GM19372 (cell line): ENCODE results near the gene JPT2.
"Not testable (repeated sequence)": the region's sequence is repeated elsewhere in the genome, so short reads cannot be mapped to it uniquely, and the experiment has no call there.

Experiments used
- ATAC-seq: cut with Tn5 transposase; IDR thresholded peaks from one replicate; pipeline ENCODE4 v1.9.1; 2021; ENCODE audit warnings: mild to moderate bottlenecking, low read depth, moderate library complexity; ENCODE audit not compliant: unreplicated experiment

The JPT2 gene

GRCh38 chr16:1705688-1706385, 27.8 kb downstream of the JPT2 start, which contains the start of gene MAPK8IP3:
TSS of gene MAPK8IP3 (plus strand) at chr16:1706195. CDS start at chr16:1706340, 145 bp downstream.
- ATAC-seq, result peak; percentile 78

DNA sequence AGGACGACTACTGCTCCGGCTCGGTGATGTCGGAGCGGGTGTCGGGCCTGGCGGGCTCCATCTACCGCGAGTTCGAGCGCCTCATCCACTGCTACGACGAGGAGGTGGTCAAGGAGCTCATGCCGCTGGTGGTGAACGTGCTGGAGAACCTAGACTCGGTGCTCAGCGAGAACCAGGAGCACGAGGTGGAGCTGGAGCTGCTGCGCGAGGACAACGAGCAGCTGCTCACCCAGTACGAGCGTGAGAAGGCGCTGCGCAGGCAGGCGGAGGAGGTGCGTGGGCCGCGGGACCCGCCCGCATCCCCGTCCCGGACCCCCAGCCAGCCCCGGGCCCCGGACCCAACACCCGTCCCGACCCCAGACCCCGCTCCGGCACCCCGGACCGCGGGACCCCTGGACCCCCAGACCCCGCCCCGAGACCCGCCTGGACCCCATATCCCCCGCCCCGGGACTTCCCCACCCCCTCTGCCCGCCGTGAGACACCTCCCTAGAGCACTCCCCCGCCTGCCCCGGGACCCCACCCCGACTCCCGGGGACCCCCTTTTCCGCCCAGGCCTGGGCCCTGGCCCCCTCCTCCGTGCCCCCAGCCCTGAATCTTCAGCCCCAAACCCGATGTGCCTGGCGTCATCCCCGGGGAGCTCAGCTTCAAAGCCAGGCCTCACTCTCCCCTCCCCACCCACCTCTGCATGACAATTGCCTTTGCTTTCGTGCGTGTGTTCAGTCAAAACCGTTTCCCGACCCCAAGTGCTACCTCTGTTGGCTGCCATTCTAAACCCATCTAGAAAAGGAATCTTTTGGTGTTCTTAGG, 28.5 kb downstream of the JPT2 start:
- peak; percentile 10 for ATAC-seq

DNA sequence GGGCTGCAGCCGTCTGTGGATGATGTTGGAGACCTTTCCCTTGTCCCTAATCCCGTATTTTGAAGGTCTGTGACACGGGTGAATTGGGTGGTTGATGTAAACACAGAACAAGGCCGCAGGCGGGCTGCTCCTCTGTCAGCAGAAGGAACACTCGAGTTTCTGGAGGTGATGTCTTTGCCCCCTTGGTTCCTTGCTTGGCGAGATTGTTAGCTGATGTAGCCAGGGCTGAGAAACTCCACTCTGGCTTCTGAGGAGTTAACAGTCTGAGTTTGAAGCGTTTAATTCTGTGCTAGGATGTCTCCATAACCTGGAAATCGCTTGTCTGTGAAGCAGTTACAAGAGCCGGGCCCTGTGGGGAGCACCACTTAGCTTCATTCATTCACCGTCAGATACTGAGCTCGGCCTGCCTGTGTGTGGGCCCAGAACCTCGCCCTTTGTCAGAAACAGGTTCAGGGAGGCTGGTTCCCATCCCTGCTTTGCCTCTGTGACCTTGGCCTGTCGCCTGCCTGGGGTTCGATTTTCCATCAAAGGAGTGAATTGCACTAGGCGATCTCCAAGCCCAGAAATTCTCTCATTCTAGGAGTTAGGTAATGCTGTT, 29.2 kb downstream of the JPT2 start:
- no peak for ATAC-seq

- ATAC-seq, result no peak
These were observed 30.1 kb downstream of the JPT2 start for GRCh38 chr16:1708083-1708767.

DNA sequence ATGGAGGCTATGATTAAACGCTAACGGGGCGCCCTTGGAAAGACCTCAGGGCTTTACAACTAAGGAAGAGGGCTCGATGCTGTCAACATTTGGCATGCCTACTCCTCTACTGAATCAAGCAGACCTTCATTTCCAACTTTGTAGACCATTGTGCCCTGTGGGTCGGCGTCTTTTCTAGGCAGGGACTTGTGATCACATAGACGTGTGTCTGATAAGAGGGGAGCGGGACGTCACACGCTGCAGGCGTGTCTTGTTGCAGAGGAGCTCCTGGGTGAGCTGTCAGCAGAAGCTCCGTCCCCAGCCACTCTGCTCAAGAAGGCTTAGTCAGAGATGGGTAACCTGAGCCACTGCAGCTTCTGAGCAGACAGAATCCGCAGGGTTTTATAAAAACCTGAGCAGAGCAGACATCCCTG, 30.7 kb downstream of the JPT2 start:
- ATAC-seq, result no peak

DNA sequence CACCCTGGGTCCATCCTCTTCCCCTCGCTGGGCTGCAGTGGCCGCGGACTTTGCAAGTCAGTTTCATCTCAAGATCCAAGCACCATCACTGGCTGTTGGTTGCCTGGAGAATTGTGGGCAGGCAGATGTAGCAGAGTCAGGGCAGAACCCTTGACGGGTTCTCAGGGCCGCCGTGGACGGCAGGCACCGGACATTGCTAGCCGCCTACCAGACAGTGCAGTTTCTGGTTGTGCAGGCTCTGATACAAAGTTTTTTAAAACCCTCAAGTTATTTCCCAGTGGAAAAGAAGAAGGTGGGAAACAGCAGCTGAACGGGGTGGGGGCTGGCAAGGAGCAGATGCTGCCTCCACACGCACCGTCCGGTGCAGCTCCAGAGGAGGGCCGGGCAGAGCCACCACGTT, 31.3 kb downstream of the JPT2 start:
- no peak for ATAC-seq

GRCh38 chr16:1710811-1711507, 32.9 kb downstream of the JPT2 start:
- ATAC-seq, result no peak

- no peak for ATAC-seq
These were observed 34.7 kb downstream of the JPT2 start for GRCh38 chr16:1712791-1713261.

- no peak for ATAC-seq
These were observed 35.3 kb downstream of the JPT2 start for GRCh38 chr16:1713331-1713730.

- no peak for ATAC-seq
These were observed 35.9 kb downstream of the JPT2 start for GRCh38 chr16:1713933-1714332.

GRCh38 chr16:1715220-1715619, 37.1 kb downstream of the JPT2 start:
- ATAC-seq, result no peak

- ATAC-seq, result not testable (repeated sequence)
These were observed 40.2 kb downstream of the JPT2 start for GRCh38 chr16:1718236-1718635.

DNA sequence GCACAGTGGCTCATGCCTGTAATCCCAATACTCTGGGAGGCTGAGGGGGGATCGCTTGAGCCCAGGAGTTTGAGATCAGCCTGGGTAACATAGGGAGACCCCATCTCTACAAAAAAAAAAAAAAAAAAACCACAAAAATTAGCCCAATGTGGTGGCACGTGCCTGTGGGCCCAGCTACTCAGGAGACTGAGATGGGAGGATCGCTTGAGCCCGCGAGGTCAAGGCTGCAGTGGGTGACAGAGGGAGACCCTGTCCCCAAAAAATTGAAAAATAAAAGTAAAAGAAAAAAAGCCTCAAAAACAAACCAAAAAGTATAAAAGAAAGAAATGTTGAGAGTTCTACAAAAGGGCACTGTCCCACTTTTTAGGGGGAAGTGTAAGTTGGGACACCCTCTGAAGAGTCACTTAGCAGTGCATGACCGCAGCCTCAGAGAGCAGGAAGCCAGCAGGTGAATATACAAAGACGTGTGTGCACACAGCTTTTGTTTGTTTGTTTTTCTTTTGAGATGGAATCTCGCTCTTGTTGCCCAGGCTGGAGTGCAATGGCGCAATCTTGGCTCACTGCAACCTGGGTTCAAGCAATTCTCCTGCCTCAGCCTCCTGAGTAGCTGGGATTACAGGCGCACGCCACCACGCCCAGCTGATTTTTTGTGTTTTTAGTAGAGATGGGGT, 41.6 kb downstream of the JPT2 start:
- ATAC-seq, result not testable (repeated sequence)

DNA sequence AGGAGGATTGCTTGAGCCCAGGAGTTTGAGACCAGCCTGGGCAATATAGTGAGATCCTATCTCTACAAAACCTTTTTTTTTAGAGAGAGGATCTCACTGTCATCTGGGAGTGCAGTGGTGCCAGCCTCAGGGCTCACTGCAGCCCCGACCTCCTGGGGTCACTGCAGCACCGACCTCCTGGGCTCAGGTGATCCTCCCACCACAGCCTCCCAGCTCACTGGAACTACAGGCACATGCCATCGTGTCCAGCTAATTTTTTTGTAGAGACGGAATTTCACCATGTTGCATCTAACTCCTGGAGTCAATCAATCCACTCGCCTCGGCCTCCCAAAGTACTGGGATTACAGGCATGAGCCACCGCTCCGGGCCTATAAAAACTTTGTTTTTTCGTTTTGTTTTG, 43.3 kb downstream of the JPT2 start:
- no peak for ATAC-seq

DNA sequence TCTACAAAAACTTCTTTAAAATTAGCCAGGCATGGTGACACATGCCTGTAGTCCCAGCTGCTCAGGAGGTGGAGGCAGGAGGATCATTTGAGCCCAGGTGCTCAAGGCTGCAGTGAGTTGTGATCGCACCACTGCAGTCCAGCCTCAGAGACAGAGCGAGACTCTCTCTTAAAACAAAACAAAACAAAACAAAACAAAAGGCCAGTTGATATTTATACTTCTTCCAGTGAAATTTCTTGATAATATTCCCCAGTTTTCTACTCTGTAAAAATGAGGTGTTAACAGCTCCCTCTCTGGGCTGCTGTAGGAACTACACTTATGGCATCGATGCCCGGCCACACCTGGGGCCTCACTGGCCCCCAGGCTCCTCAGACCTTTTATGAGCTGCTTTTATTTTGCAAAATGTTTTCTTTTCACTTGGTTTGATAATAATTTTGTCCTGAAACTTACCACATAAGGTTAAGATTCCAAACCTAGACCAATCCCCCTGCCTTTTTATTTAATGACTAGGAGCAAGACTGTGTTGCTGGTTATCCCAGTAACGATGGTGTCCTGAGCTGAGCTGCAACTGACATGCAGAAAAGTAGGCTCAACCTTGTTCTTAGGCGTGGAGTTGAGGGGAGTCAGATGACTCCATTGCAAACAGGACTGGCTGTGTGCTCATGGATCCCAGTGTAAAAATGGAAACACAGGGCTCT, 45.5 kb downstream of the JPT2 start:
- ATAC-seq, result no peak

DNA sequence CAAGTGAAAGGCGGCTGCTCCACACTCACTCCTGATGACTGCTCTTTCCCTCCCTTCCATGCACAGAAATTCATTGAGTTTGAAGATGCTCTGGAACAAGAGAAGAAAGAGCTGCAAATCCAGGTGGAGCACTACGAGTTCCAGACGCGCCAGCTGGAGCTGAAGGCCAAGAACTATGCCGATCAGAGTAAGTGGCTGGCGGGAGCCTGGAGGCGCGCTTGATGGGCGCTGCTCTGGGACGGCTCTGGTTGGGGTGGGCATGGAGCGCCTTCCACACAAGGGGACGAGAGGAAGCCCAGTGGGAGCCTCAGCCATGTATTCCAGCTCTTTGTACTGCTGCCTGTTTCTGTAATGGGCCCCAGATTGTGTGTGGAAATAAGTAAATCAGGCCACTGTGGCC, 46.4 kb downstream of the JPT2 start:
- no peak for ATAC-seq

DNA sequence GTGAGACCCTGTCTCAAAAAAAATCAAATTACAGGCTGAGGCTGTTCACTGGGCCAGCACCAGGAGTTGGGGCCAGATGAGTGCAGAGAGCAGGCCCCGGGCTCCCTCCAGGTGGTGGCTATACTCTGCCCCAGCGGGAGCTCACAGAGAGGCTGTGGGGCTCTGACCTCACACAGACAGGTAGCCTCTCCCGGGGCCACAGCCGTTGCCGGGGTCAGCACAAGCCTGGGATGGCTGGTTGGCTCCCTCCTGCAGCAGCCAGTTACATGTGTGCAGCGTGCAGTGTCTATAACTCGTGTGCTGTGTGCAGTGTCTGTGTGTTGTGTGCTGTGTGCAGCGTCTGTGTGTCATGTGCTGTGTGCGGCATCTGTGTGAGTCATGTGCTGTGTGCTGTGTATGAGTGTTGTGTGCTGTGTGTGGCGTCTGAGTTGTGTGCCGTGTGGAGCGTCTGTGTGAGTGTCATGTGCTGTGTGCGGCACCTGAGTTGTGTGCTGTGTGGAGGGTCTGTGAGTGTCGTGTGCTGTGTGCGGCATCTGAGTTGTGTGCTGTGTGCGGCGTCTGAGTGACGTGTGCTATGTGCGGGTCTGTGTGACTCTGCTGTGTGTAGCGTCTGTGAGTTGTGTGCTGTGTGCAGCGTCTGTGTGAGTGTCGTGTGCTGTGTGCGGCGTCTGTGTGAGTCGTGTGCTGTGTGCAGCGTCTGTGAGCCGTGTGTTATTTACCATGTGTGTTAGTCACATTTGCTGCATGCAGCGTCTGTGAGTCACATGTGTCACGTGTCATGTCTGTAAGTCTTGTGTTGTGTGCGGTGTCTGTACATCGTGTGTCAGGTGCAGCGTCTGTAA, 48.8 kb downstream of the JPT2 start:
- no peak for ATAC-seq
